GM18505 (cell line): ENCODE results near the gene EIPR1.

ENCODE experiments used
- ATAC-seq: cut with Tn5 transposase; IDR thresholded peaks from one replicate; pipeline ENCODE4 v1.9.1; 2021; ENCODE audit not compliant: unreplicated experiment
- POLR2A ChIP-seq: IDR thresholded peaks from 4 replicates; pipeline ENCODE4 v1.6.1; 2011; ENCODE audit warnings: borderline replicate concordance; ENCODE audit not compliant: insufficient read depth, insufficient read length; ENCODE audit errors: extremely low read depth

Gene EIPR1

GRCh38 chr2:3277050-3277747 lies 100.4 kb downstream of the EIPR1 start:
- no peak for TF ChIP-seq POLR2A
- ATAC-seq: no peak

- no peak for TF ChIP-seq POLR2A
- ATAC-seq: no peak
Measured at GRCh38 chr2:3272761-3273160, 104.9 kb downstream of the EIPR1 start.

- no peak for ATAC-seq
Measured at GRCh38 chr2:3270095-3270478, 107.5 kb downstream of the EIPR1 start.

GRCh38 chr2:3269425-3270094 lies 108.1 kb downstream of the EIPR1 start:
- TF ChIP-seq POLR2A: no peak
- no peak for ATAC-seq

More at GRCh38 chr2:3270095-3270478, 107.5 kb downstream of the EIPR1 start:
- TF ChIP-seq POLR2A: no peak

GRCh38 chr2:3268705-3269029 lies 109.0 kb downstream of the EIPR1 start:
- ATAC-seq: no peak
- no peak for TF ChIP-seq POLR2A

GRCh38 chr2:3267869-3268704 lies 109.5 kb downstream of the EIPR1 start:
- no peak for TF ChIP-seq POLR2A
- ATAC-seq: no peak

GRCh38 chr2:3266925-3267867 lies 110.4 kb downstream of the EIPR1 start:
- no peak for ATAC-seq
- TF ChIP-seq POLR2A: no peak

- TF ChIP-seq POLR2A: no peak
- no peak for ATAC-seq
Measured at GRCh38 chr2:3265981-3266924, 111.4 kb downstream of the EIPR1 start.

GRCh38 chr2:3265471-3265870 lies 112.1 kb downstream of the EIPR1 start:
- no peak for TF ChIP-seq POLR2A
- no peak for ATAC-seq

- no peak for TF ChIP-seq POLR2A
- ATAC-seq: no peak
Measured at GRCh38 chr2:3264010-3264744, 113.4 kb downstream of the EIPR1 start.

GRCh38 chr2:3263487-3263886 lies 114.1 kb downstream of the EIPR1 start:
- ATAC-seq: no peak
- TF ChIP-seq POLR2A: no peak

- TF ChIP-seq POLR2A: no peak
- ATAC-seq: no peak
Measured at GRCh38 chr2:3262437-3263388, 114.9 kb downstream of the EIPR1 start.
